GM12875 (cell line): Measurements from ENCODE around the gene KCNH8.

Experiments used
- H3K4me3 ChIP-seq: one replicate; pipeline ENCODE4 v1.5.1; 2011; ENCODE audit warnings: low read depth, low read length, control low read depth
- CTCF ChIP-seq: IDR thresholded peaks from 2 replicates; pipeline ENCODE4 v1.5.1; 2011; ENCODE audit warnings: low read depth, mild to moderate bottlenecking, control low read depth, inconsistent platforms, low read length, moderate library complexity, borderline replicate concordance; ENCODE audit not compliant: insufficient read depth

The KCNH8 gene

DNA sequence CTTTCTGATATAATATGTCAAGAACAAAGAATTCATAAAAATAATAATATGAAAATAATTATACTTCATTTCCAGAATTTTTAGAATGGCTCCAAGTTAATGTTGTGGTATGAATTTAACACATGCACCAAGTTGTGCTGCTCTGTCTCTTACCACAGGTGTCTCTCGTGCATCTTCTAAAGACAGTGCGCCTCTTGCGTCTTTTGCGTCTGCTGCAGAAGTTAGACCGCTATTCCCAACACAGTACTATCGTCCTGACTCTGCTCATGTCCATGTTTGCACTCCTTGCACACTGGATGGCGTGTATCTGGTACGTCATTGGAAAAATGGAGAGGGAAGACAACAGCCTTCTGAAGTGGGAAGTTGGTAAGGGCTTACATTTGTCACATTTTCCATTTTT is 246.6 kb downstream of the KCNH8 start:
- H3K4me3 ChIP-seq = no peak overlapping the region
- no peak for TF ChIP-seq CTCF

DNA sequence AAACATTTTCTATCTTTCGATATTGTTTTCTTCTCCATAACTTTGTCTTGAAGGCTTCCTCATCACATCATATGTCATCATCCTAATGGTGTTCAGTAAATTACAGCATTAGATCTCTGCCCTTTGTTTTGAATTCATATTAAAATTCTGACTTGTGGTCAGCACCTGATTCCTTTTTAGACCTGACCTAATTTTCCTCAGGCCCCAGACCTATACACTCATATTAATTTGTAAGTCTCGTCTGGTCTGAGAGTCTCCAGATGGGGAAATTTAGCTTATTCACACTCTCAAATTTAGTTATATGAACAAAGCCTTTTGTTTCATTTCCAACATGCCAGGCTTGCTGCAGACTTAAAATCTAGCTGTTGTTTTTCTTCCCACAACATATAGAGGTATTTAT is 248.4 kb downstream of the KCNH8 start:
- no peak overlapping the region for H3K4me3 ChIP-seq
- no peak for TF ChIP-seq CTCF

DNA sequence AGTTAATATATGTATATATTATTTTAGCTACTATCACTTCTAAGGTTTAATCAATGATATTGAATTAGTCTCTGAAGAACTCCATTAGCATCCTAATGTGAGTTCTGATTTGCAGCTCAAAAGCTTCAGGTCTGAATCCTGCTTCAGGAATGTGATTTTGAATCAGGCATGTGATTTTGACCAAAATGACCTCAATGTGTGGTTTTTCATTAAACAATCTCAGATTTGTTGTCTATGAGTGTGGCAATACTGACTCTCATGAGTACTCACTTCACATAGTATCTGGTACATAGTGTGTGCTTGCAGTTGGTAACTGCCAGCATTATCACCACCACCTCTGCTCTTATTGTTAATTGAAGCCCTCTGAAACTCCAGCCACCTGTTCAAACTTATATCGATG is 251.0 kb downstream of the KCNH8 start:
- no peak overlapping the region for H3K4me3 ChIP-seq
- TF ChIP-seq CTCF = no peak

DNA sequence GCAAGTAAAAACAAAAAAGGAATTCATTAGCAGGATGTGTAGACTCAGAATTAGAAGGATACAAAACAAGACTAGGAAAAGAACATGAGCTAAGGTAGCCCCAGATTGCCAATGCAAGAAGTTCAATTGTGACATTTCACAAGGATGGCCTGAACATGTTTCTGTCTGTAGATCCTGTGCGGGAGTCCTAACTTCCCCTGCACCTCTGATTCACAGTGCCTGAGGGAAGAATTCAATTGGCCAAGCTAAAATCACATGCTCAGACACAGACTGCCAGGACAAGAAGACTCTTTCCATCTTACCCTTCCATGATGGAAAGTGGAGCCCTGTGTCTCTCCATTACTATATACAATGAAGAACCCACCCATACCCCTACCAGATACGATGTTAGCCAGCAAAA is 251.5 kb downstream of the KCNH8 start:
- H3K4me3 ChIP-seq = no peak overlapping the region
- no peak for TF ChIP-seq CTCF

DNA sequence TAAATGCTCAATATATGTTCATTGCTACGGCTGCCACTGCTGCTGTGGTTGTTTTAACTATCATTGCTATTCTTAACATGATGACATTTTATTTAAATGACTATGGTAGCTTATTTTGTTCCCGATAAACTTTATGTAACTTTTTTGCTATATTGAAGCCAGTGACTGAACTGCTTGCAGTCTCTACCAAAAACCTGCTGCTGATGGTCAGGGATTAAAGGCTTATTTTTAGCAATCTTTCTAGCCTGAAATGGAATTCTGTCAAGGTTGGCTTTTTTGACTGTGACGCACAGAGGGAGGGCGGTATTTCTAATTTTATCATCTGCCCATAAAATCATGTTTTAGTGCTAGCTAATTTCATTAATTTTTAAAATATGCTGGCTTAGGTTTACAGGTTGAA is 271.8 kb downstream of the KCNH8 start:
- no peak for TF ChIP-seq CTCF
- H3K4me3 ChIP-seq = no peak overlapping the region

- TF ChIP-seq CTCF = no peak
- no peak overlapping the region for H3K4me3 ChIP-seq
Observed at GRCh38 chr3:19425825-19426224, 277.5 kb downstream of the KCNH8 start.

DNA sequence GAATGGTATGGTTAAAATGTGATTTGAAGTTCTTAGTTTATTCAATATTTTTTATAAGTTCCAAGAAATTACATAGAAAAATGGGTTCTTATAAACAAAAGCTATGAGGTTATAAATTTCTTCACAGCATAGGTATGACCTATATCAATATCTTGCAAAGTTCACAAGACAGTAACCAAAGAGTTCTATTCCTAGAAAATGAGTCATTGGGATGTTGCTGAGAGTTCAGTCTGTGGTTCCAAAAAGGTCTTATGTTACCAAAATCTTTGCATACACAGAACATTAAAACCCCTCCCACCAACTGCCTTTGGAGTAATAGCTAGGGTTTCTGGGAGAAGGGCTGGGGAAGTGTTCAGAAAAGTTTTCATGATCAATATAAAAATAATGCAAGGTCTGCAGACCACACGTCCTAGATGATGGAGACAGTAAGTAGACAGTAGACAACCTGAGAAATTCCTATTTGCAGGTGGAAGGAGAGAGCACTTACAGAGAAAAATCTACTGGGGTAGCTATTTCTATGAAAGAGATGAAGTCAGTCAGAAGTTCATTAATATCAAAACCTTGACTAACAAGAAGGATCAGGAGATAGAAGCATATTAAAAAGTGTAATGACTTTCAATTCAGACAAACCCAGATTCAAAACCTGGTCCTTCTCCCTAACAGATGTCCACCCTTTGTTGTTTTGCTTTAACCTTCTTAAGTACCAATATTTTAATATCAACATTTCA is 279.3 kb downstream of the KCNH8 start:
- H3K4me3 ChIP-seq = no peak overlapping the region
- no peak for TF ChIP-seq CTCF
